ENCODE measurements around the gene LAMB4. TPM values are rescaled to one million over a fixed set of nuclear protein-coding genes. Genes with fewer than 3 reads are reported as not detected.

Gene LAMB4
- polyA plus RNA-seq, 2 of the 4 experiments (the other 2 are of a cell fraction) = 0.13 to 0.19 TPM

- FAIRE-seq = no peak
- ChIA-PET CTCF (interaction anchor here (0.7 to 2.3 kb wide), 5 partner anchors 9 to 402 kb away, joined by 3 to 14 read pairs (median 4); no protein-coding TSS in a partner anchor), POLR2A (interaction anchor here (0.6 to 1.6 kb wide), 4 partner anchors 11 to 93 kb away, joined by 3 to 10 read pairs (median 6); partner anchors contain the start of gene LAMB1)
- ATAC-seq = peak; percentile 92 to 97
- DNase-seq (ENCODE audit: low read depth in 1 of 2, low spot score in 1 of 2) = peak; percentile 50 to 79
- peaks cover 45% of the 10 kb centered on the region for H3K4me1 ChIP-seq
- peak overlapping the region; percentile 16; the same call in 2 of the 3 replicates for H3K4me3 ChIP-seq
- H3K27ac ChIP-seq = peak overlapping the region; percentile 79 to 85
- TF ChIP-seq MAX (IDR thresholded peaks at IDR 0.05) = 0 out of 2 replicates have a peak, but pooled peaks have one; percentile 35
- TF ChIP-seq SMC3 (IDR thresholded peaks at IDR 0.05) = 0 out of 3 replicates have a peak, but pooled peaks have one; percentile 18
- TF ChIP-seq JUN (IDR thresholded peaks at IDR 0.05) = peak in 1 of 2 experiments; percentile 40; a peak in 2 of 5 replicates
- no peak for TF ChIP-seq RNF2 (IDR thresholded peaks at IDR 0.05; ENCODE audit: borderline replicate concordance, low read depth)
- peak; percentile 77 for TF ChIP-seq FOSL2 (IDR thresholded peaks at IDR 0.05)
- peak; percentile 75 for TF ChIP-seq FOSL2 (CRISPR knock-in tag; IDR thresholded peaks at IDR 0.05)
- no peak for TF ChIP-seq TP53 (CRISPR knock-in tag; IDR thresholded peaks at IDR 0.05)
- no peak for TF ChIP-seq MAZ (IDR thresholded peaks at IDR 0.05; ENCODE audit: borderline replicate concordance, low read depth, low read length)
- no peak for TF ChIP-seq SREBF2 (IDR thresholded peaks at IDR 0.05)
- TF ChIP-seq CBX2 (IDR thresholded peaks at IDR 0.05; ENCODE audit: borderline replicate concordance, low read depth) = no peak
- 0 out of 5 replicates have a peak, but pooled peaks of 1 of the 2 experiments have one; percentile 12 for TF ChIP-seq RAD21 (conservative IDR thresholded peaks at IDR 0.05 in 1 of 2, IDR thresholded peaks at IDR 0.05 in 1 of 2)
- TF ChIP-seq MAFK (IDR thresholded peaks at IDR 0.05; ENCODE audit: partially characterized antibody) = peak; percentile 25
- TF ChIP-seq FOXS1 (CRISPR knock-in tag; IDR thresholded peaks at IDR 0.05) = no peak
- TF ChIP-seq CBX8 (IDR thresholded peaks at IDR 0.05) = no peak
- no peak for TF ChIP-seq ELK1 (IDR thresholded peaks at IDR 0.05; ENCODE audit: low read depth, low read length)
- TF ChIP-seq ZC3H11A (IDR thresholded peaks at IDR 0.05) = no peak
- 2% methylated on average over 7 of the region's 7 CpGs for WGBS (ENCODE audit: missing lambda C conversion rate)
- peak overlapping the region; percentile 80 for H3K4me2 ChIP-seq
- H3K9me3 ChIP-seq = no peaks in the 10 kb centered on the region
Observed at GRCh38 chr7:108094933-108095710, 35.0 kb downstream of the LAMB4 start.

GRCh38 chr7:108094346-108094745, 35.8 kb downstream of the LAMB4 start:
- no peak for DNase-seq (ENCODE audit: low read depth in 1 of 2, low spot score in 1 of 2)
- Histone ChIP-seq H3K27ac (peak overlapping the region; percentile 79 to 85), H3K4me3 (peak overlapping the region; percentile 16; the same call in 1 of the 3 replicates), H3K4me2 (peak overlapping the region; percentile 80), H3K9me3 (no peaks in the 10 kb centered on the region), H3K4me1 (peaks cover 45% of the 10 kb centered on the region)
- TF ChIP-seq FOSB (CRISPR knock-in tag; IDR thresholded peaks at IDR 0.05) = no peak
- TF ChIP-seq EP300 (IDR thresholded peaks at IDR 0.05) = 0 out of 5 replicates have a peak, but pooled peaks of 1 of the 2 experiments have one; percentile 12
- ChIA-PET POLR2A (interaction anchor here (1.1 to 1.6 kb wide), 3 partner anchors 78 to 92 kb away, joined by 3 to 6 read pairs (median 6); partner anchors contain the start of gene LAMB1), CTCF (interaction anchor here (0.8 to 2.3 kb wide), 4 partner anchors 12 to 403 kb away, joined by 3 to 14 read pairs (median 5); no protein-coding TSS in a partner anchor)
- WGBS (ENCODE audit: missing lambda C conversion rate) = 0% methylated on average over 1 of the region's 1 CpG
- no peak for ATAC-seq
- no peak for FAIRE-seq

GRCh38 chr7:108093851-108094331, 36.3 kb downstream of the LAMB4 start:
- POLR2A ChIA-PET = no interaction called here
- Histone ChIP-seq H3K4me3 (no peak overlapping the region), H3K4me2 (peak overlapping the region; percentile 80), H3K27ac (peak overlapping the region; percentile 79 to 85), H3K4me1 (peaks cover 46% of the 10 kb centered on the region), H3K9me3 (no peaks in the 10 kb centered on the region)
- FAIRE-seq (no peak), DNase-seq (ENCODE audit: low read depth in 1 of 2, low spot score in 1 of 2) (no peak), ATAC-seq (no peak)
- TF ChIP-seq TFCP2L1 (CRISPR knock-in tag; IDR thresholded peaks at IDR 0.05) (no peak), CHD2 (IDR thresholded peaks at IDR 0.05; ENCODE audit: low read length, partially characterized antibody) (no peak), KDM1A (IDR thresholded peaks at IDR 0.05; ENCODE audit: low read depth) (no peak), POLR2AphosphoS2 (conservative IDR thresholded peaks at IDR 0.05; ENCODE audit: low read length) (no peak), RFX5 (IDR thresholded peaks at IDR 0.05) (no peak), HOXA7 (CRISPR knock-in tag; IDR thresholded peaks at IDR 0.05) (no peak), CHD4 (IDR thresholded peaks at IDR 0.05; ENCODE audit: borderline replicate concordance) (no peak), HDAC2 (IDR thresholded peaks at IDR 0.05) (no peak), FOSB (CRISPR knock-in tag; IDR thresholded peaks at IDR 0.05) (no peak), ZSCAN20 (CRISPR knock-in tag; IDR thresholded peaks at IDR 0.05) (no peak), PHF8 (IDR thresholded peaks at IDR 0.05; ENCODE audit: borderline replicate concordance, low read depth) (no peak), SREBF2 (IDR thresholded peaks at IDR 0.05) (no peak), USF2 (IDR thresholded peaks at IDR 0.05) (no peak)
- 80% methylated on average over 4 of the region's 4 CpGs for WGBS (ENCODE audit: missing lambda C conversion rate)
- CTCF ChIA-PET = interaction anchor here (1.8 to 2.3 kb wide), 2 partner anchors 13 to 77 kb away, joined by 4 to 14 read pairs; no protein-coding TSS in a partner anchor

Data from A549 (cell line).